Stimulated activated CD4-positive, alpha-beta T cell treated with anti-CD3 and anti-CD28 coated beads, Interleukin-1b, Interleukin-23, amount 100 ng/mL, for 24 hours (primary cell): ENCODE data around the gene MBNL1.

Experiments used
- DNase-seq, 4 experiments: peaks; one replicate each; pipeline ENCODE4 v3.0.0-alpha.2; 2020; ENCODE audit warnings: low read depth in 4 of 4, low spot score in 1 of 4

MBNL1 gene

GRCh38 chr3:152373379-152373778 lies 104.7 kb downstream of the MBNL1 start:
- no peak for DNase-seq

GRCh38 chr3:152374262-152374990 lies 105.7 kb downstream of the MBNL1 start:
- DNase-seq: no peak

- DNase-seq: no peak
Measured at GRCh38 chr3:152375546-152375945, 106.8 kb downstream of the MBNL1 start.

- no peak for DNase-seq
Measured at GRCh38 chr3:152376351-152377183, 107.8 kb downstream of the MBNL1 start.

- DNase-seq: no peak
Measured at GRCh38 chr3:152377184-152377570, 108.4 kb downstream of the MBNL1 start.

GRCh38 chr3:152379415-152380042 lies 110.8 kb downstream of the MBNL1 start:
- no peak for DNase-seq

GRCh38 chr3:152380043-152380442 lies 111.3 kb downstream of the MBNL1 start:
- DNase-seq: no peak

GRCh38 chr3:152381881-152382295 lies 113.2 kb downstream of the MBNL1 start:
- DNase-seq: no peak

- no peak for DNase-seq
Measured at GRCh38 chr3:152382312-152383135, 113.8 kb downstream of the MBNL1 start.

- no peak for DNase-seq
Measured at GRCh38 chr3:152383136-152383606, 114.4 kb downstream of the MBNL1 start.

- no peak for DNase-seq
Measured at GRCh38 chr3:152384412-152384811, 115.7 kb downstream of the MBNL1 start.

GRCh38 chr3:152385761-152386160 lies 117.0 kb downstream of the MBNL1 start:
- no peak for DNase-seq

- DNase-seq: no peak
Measured at GRCh38 chr3:152386208-152386607, 117.5 kb downstream of the MBNL1 start.

GRCh38 chr3:152388631-152389030 lies 119.9 kb downstream of the MBNL1 start:
- no peak for DNase-seq

- no peak for DNase-seq
Measured at GRCh38 chr3:152389316-152389934, 120.7 kb downstream of the MBNL1 start.

- DNase-seq: no peak
Measured at GRCh38 chr3:152390647-152391046, 121.9 kb downstream of the MBNL1 start.

GRCh38 chr3:152391671-152392070 lies 122.9 kb downstream of the MBNL1 start:
- DNase-seq: no peak

- no peak for DNase-seq
Measured at GRCh38 chr3:152392272-152392880, 123.6 kb downstream of the MBNL1 start.

- DNase-seq: no peak
Measured at GRCh38 chr3:152394246-152394645, 125.5 kb downstream of the MBNL1 start.

- no peak for DNase-seq
Measured at GRCh38 chr3:152395764-152396163, 127.0 kb downstream of the MBNL1 start.
